HepG2 (cell line): Measurements from ENCODE around the gene JPT1. TPM values are rescaled to one million over a fixed set of nuclear protein-coding genes. Genes with fewer than 3 reads are reported as not detected.
"Not testable (repeated sequence)": the region's sequence is repeated elsewhere in the genome, so short reads cannot be mapped to it uniquely, and the experiment has no call there.

Experiments
- ATAC-seq: fragments of 200-7000 bp; cut with Tn5 transposase; 3 replicates; pipeline ENCODE4 v1.9.1; 2020; ENCODE audit warnings: mild to moderate bottlenecking, moderate library complexity
- BruUV-seq: library from RNA; stranded (reverse); fragments of 400-500 nt; replicated peaks from 2 replicates; lab custom pipeline; 2021; lab: Mats Ljungman, UMichigan
- CTCF ChIA-PET: fragments of 300-600 bp; formaldehyde crosslinking; extraction: SDS; loops from one replicate; lab custom pipeline; 2021; ENCODE audit warnings: low total read pairs, inconsistent platforms, low intra/inter-chr PET ratio; lab: Yijun Ruan, JAX
- POLR2A ChIA-PET: fragments of 350-600 bp; sonication (Branson Sonifier 250); formaldehyde crosslinking; loops from one replicate; lab custom pipeline; 2020; ENCODE audit warnings: antibody characterized with exemption, inconsistent platforms; lab: Yijun Ruan, JAX
- DNase-seq: peaks from one replicate; pipeline ENCODE4 v3.0.0-alpha.2; 2015; ENCODE audit warnings: low spot score
- FAIRE-seq: peaks from 3 replicates; lab custom pipeline; 2011; peaks lifted over from hg19 to GRCh38; lab: Jason Lieb, UNC
- H2AFZ ChIP-seq: one replicate; pipeline ENCODE4 v1.6.1; 2011; ENCODE audit warnings: low read length, inconsistent platforms
- H3K27ac ChIP-seq: fragments of 300-600 bp; 3 replicates; pipeline ENCODE4 v1.8.0; 2011; ENCODE audit warnings: mixed run types, mild to moderate bottlenecking, mixed read lengths, low read length, inconsistent platforms; ENCODE audit not compliant: insufficient read depth; ENCODE audit errors: extremely low read length
- H3K27me3 ChIP-seq, 2 experiments: fragments of 200-600 bp in 1 of 2; 2 replicates in 1 of 2; 3 replicates in 1 of 2; pipeline versions ENCODE4 v1.6.0 to v1.8.0; 2011; ENCODE audit warnings: low read length in 2 of 2, mild to moderate bottlenecking in 2 of 2, moderate library complexity in 2 of 2, inconsistent platforms in 1 of 2; ENCODE audit not compliant: insufficient read depth in 2 of 2, control insufficient read depth in 1 of 2
- H3K36me3 ChIP-seq, 2 experiments: fragments of 200-600 bp in 1 of 2; replicated peaks in 1 of 2; 2 replicates in 1 of 2; 3 replicates in 1 of 2; pipeline versions ENCODE4 v1.5.1 to v1.8.0; 2011; ENCODE audit warnings: low read length in 2 of 2, inconsistent platforms in 1 of 2; ENCODE audit not compliant: insufficient read depth in 2 of 2, control insufficient read depth in 1 of 2
- H3K4me1 ChIP-seq: 2 replicates; pipeline ENCODE4 v1.5.1; 2012; ENCODE audit warnings: low read length, inconsistent platforms; ENCODE audit not compliant: insufficient read depth
- H3K4me2 ChIP-seq: 2 replicates; pipeline ENCODE4 v1.6.0; 2011; ENCODE audit warnings: low read depth, low read length, inconsistent platforms
- H3K4me3 ChIP-seq, 3 experiments: fragments of 200-600 bp in 1 of 3; sonication (generic), shearing (Covaris generic) in 1 of 3; replicated peaks in 1 of 3; 2 replicates each; pipeline ENCODE4 v1.5.1; 2011 to 2016; ENCODE audit warnings: low read length in 3 of 3, inconsistent platforms in 2 of 3, low read depth in 2 of 3, mild to moderate bottlenecking in 2 of 3, control low read depth in 1 of 3, mixed read lengths in 1 of 3; ENCODE audit not compliant: insufficient read depth in 1 of 3
- H3K79me2 ChIP-seq: one replicate; pipeline ENCODE4 v1.6.1; 2011; ENCODE audit warnings: low read length, inconsistent platforms; ENCODE audit not compliant: insufficient read depth
- H3K9ac ChIP-seq: 2 replicates; pipeline ENCODE4 v1.6.0; 2011; ENCODE audit warnings: mild to moderate bottlenecking, low read depth, low read length, inconsistent platforms; ENCODE audit not compliant: insufficient read depth
- H3K9me3 ChIP-seq: 2 replicates; pipeline ENCODE4 v1.5.1; 2012; ENCODE audit warnings: mild to moderate bottlenecking, low read length
- H4K20me1 ChIP-seq: 2 replicates; pipeline ENCODE4 v1.6.0; 2011; ENCODE audit warnings: inconsistent platforms, mild to moderate bottlenecking, low read length, moderate library complexity; ENCODE audit not compliant: insufficient read depth
- CEBPB ChIP-seq: IDR thresholded peaks from 2 replicates; pipeline ENCODE4 v1.6.1; 2011; ENCODE audit warnings: low read depth, low read length, improper control_type of control experiment, borderline replicate concordance
- CEBPG ChIP-seq: IDR thresholded peaks from 2 replicates; pipeline ENCODE4 v1.6.1; 2016
- ZNF121 ChIP-seq: sonication (generic); formaldehyde crosslinking; IDR thresholded peaks from 2 replicates; pipeline ENCODE4 v1.5.0; 2020; ENCODE audit warnings: mild to moderate bottlenecking, missing genetic modification reagents
- WGBS: methylation state at CpG from one replicate; pipeline ENCODE4 v1.1.6; 2017; ENCODE audit warnings: low lambda C conversion rate; 5-methylcytosine and 5-hydroxymethylcytosine counted together
- in situ Hi-C: cut with HindIII; loops from 2 replicates; pipeline ENCODE4 v1.10.0; 2017; ENCODE audit warnings: low pct_unique_long_range_greater_than_20kb; ENCODE audit not compliant: extremely low pct_ligation_motif_present
- intact Hi-C: fragments of 100-400 bp; cut with micrococcal nuclease; formaldehyde crosslinking; loops from one replicate; pipeline ENCODE4 v1.10.0; 2022; ENCODE audit not compliant: unreplicated experiment
- polyA plus RNA-seq, 8 experiments: library from polyadenylated mRNA; depleted of rRNA in 3 of 8; stranded (reverse) in 7 of 8; unstranded in 1 of 8; fragments of >200 nt; fragmentation: Illumina TruSeq in 4 of 8; extraction: Trizol in 4 of 8; gene quantifications; 2 replicates each; pipeline versions ENCODE4 v1.2.1 to v1.2.3, GENCODE V29; 2011 to 2016; ENCODE audit warnings: low read depth in 4 of 8, missing spikeins in 1 of 8, mixed read lengths in 1 of 8; ENCODE audit not compliant: insufficient read depth in 1 of 8
- total RNA-seq, 5 experiments: library from RNA; depleted of rRNA; stranded (reverse); fragments of >200 nt; fragmentation: Illumina TruSeq; extraction: Trizol; gene quantifications; 2 replicates each; pipeline ENCODE4 v1.2.3, GENCODE V29; 2016; ENCODE audit warnings: low read depth in 1 of 5
- TF ChIP-seq, protein P1 (sequence below): IDR thresholded peaks from 2 replicates; pipeline ENCODE4 v1.6.1; 2016; ENCODE audit warnings: mild to moderate bottlenecking, missing biosample characterization, missing genetic modification reagents

The JPT1 gene
- total and polyA plus RNA-seq, 2 of the 13 experiments (the other 11 are each of a cell fraction or from before 2014, with no cell fraction given), result 43.3 to 256 TPM

- H3K9me3 ChIP-seq, H3K4me2 ChIP-seq, FAIRE-seq, H3K9ac ChIP-seq, H3K27me3 ChIP-seq, H3K79me2 ChIP-seq, BruUV-seq, ATAC-seq, CTCF ChIA-PET, H3K27ac ChIP-seq, intact Hi-C loops, DNase-seq, H4K20me1 ChIP-seq, H2AFZ ChIP-seq, in situ Hi-C loops, H3K4me3 ChIP-seq: not testable (repeated sequence)
- peaks cover 27% of the 10 kb centered on the region for H3K4me1 ChIP-seq
- peaks cover 6 to 18% of the 10 kb centered on the region in 2 experiments; a peak in 4 of 5 replicates for H3K36me3 ChIP-seq
- POLR2A ChIA-PET, result interaction anchor here (1.0 to 1.9 kb wide), 4 partner anchors 11 to 51 kb away, joined by 3 to 9 read pairs (median 4); no protein-coding TSS in a partner anchor
- peak; percentile 70; the same call in 1 of the 2 replicates for TF ChIP-seq ZNF121 (CRISPR knock-in tag)
- TF ChIP-seq CEBPB, result peak; percentile 10; the same call in 1 of the 2 replicates
- peak; percentile 29; the same call in 1 of the 2 replicates for TF ChIP-seq CEBPG (CRISPR knock-in tag)
- 91% methylated on average over 5 of the region's 5 CpGs for WGBS
Measured at GRCh38 chr17:75127936-75128335, 26.4 kb downstream of the JPT1 start.

DNA sequence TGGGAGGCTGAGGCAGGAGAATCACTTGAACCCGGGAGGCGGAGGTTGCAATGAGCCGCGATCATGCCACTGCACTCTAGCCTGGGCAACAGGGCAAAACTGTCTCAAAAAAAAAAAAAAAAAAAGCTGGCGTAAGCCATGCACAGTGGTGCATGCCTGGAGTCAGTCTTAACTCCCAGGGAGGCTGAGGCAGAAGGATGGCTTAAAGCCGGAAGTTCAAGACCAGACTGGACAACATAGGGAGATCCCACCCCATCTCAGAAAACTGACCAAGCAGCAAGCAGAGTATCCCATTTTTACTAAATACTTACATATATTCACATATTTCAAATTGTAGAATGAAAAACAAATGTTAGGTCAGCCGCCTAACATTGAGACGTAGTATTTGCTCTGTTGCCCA lies 27.4 kb downstream of the JPT1 start:
- Histone ChIP-seq H3K27me3 (no peaks in the 10 kb centered on the region), H3K9ac (no peak overlapping the region), H3K4me2 (no peak overlapping the region), H3K4me1 (peaks cover 17% of the 10 kb centered on the region), H3K4me3 (no peak overlapping the region), H3K36me3 (peaks cover 6 to 18% of the 10 kb centered on the region in 2 experiments; a peak in 4 of 5 replicates), H3K79me2 (peaks cover 8% of the 10 kb centered on the region), H2AFZ (no peak overlapping the region), H3K9me3 (no peaks in the 10 kb centered on the region), H3K27ac (no peak overlapping the region), H4K20me1 (peaks cover 4% of the 10 kb centered on the region; the same call in 1 of the 2 replicates)
- peak; percentile 57 for TF ChIP-seq ZNF121 (CRISPR knock-in tag)
- TF ChIP-seq, protein P1, sequence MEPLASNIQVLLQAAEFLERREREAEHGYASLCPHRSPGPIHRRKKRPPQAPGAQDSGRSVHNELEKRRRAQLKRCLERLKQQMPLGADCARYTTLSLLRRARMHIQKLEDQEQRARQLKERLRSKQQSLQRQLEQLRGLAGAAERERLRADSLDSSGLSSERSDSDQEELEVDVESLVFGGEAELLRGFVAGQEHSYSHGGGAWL (CRISPR knock-in tag), result no peak
- POLR2A ChIA-PET, result interaction anchor here (0.7 to 1.6 kb wide), 2 partner anchors 41 to 50 kb away, joined by 3 to 4 read pairs; no protein-coding TSS in a partner anchor
- ATAC-seq, result no peak
- intact Hi-C loops (no loop called here), in situ Hi-C loops (no loop called here)
- no TSS peak for BruUV-seq
- DNase-seq, result no peak
- CTCF ChIA-PET, result no interaction called here
- WGBS, result 97% methylated on average over 8 of the region's 8 CpGs
- FAIRE-seq, result no peak
